ENCODE measurements around the gene LMX1B.
"Not testable (repeated sequence)": the region's sequence is repeated elsewhere in the genome, so short reads cannot be mapped to it uniquely, and the experiment has no call there.

The LMX1B gene

DNA sequence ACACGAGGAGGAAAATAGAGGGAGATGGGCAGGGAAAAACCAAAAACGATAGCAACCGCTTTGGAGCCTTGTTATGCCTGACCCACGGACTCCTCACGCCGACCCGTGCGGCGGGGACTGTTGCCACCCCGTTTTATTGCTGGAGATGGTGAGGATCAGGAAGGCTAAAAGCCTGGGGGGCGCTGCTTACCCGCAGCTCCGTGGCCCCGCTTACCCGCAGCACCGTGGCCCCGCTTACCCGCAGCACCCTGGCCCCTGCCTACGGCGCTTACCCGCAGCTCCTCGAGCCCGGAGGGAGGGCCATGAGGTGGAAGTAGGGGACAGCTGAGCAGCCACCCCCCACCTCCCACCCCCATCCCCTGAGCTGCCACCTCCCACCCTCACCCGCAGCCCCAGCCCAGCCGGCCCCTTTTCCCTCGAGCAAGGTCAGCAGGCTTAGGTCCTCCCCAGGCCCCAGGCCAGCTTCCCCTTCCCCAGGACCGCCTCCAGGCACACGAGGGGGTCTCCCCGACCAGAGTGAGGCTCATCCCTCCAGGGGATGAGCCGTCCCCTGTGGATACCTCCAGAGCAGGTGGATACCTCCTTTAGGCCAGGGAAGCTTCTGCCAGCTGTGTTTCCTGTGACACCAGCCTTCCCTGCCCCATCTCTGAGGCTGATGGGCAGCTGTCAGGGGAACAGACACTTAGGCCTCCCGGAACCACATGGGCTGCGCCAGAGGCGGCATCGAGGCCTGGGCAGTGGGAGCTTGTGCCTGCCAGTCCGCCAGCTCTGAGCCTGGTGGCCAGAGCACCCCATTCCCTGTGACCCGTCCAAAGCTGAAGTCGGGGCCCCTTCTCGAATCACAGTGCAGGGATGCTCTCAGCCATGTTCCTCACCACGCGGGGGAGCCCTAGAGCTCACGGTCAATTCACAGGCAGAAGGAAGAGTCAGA, 92.3 kb downstream of the LMX1B start:
- in situ Hi-C loops (cut with MboI; ENCODE audit: low sequenced_read_pairs) = no loop called here

GRCh38 chr9:126706698-126707053, 92.9 kb downstream of the LMX1B start:
- in situ Hi-C loops (cut with MboI; ENCODE audit: low sequenced_read_pairs) = no loop called here

DNA sequence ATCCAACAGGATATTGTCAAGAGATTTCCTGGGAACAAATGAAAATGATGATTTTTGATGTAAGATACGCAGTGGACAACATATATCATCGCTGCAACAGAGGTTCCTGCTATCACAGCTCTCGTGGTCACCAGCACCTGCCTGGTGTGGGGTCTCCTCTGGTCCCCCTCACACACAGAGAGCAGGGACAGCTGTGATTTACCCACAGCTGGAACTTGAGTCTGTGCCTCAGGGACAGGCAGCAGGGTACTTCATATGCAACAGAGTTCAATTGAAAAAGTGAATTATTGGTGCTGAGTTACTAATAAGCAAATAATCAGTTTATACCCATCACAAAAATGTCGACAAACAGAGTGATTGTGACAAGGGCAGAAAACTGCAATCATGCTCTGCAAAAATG, 93.4 kb downstream of the LMX1B start:
- in situ Hi-C loops (cut with MboI; ENCODE audit: low sequenced_read_pairs) = no loop called here

GRCh38 chr9:126707712-126708111, 94.0 kb downstream of the LMX1B start:
- in situ Hi-C loops (cut with MboI; ENCODE audit: low sequenced_read_pairs) = not testable (repeated sequence)

DNA sequence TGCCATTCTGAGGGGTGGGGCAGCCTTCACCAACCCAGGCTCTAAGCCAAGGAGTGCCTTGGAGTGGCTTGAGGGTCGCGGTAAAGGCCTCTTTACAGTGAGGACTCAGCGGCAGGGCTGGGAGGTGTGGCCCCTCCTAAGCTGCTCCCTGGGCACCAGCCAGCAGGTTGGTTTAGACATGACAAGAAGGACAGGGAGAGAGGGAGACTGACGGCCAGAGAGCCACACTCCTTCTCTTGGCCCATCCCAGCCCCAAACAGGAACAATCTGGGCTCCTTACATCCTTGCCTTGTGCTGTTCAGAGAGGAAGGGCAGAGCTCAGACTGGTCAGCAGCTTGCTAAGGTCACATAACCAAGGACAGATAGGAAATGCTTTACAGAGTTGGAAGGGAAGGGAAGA, 94.5 kb downstream of the LMX1B start:
- in situ Hi-C loops (cut with MboI; ENCODE audit: low sequenced_read_pairs) = no loop called here

DNA sequence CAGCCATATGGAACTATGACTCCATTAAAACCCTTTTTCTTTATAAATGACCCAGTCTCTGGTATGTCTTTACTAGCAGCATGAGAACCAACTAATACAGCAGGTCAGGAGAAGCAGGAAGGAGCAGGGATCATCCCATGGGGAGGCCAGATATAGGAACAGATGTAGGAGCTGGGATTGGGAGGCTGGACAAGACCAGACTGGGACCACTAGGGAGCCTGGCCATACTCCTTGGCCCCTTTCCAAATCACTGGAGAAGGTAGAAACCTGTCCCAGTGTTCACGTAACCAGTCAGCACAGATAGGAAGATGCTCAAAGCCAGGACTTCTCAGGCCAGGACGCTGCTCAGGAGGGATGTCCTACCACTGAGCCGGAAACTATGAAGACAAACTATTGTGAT, 95.5 kb downstream of the LMX1B start:
- in situ Hi-C loops (cut with MboI; ENCODE audit: low sequenced_read_pairs) = no loop called here

- in situ Hi-C loops (cut with MboI; ENCODE audit: low sequenced_read_pairs) = no loop called here
Measured at GRCh38 chr9:126715382-126715781, 101.7 kb downstream of the LMX1B start.

DNA sequence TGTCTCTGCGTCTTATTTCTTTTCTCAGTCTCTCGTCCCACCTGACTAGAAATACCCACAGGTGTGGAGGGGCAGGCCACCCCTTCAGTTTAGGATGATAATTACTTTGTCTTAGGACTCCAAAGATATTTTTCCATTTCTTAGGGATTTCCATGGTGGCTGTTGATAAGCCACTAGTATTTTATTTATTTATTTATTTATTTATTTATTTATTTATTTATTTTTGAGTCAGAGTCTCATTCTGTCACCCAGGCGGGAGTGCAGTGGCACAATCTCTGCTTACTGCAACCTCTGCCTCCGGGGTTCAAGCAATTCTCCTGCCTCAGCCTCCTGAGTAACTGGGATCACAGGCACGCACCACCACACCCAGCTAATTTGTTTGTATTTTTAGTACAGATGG, 103.7 kb downstream of the LMX1B start:
- in situ Hi-C loops (cut with MboI; ENCODE audit: low sequenced_read_pairs) = not testable (repeated sequence)

DNA sequence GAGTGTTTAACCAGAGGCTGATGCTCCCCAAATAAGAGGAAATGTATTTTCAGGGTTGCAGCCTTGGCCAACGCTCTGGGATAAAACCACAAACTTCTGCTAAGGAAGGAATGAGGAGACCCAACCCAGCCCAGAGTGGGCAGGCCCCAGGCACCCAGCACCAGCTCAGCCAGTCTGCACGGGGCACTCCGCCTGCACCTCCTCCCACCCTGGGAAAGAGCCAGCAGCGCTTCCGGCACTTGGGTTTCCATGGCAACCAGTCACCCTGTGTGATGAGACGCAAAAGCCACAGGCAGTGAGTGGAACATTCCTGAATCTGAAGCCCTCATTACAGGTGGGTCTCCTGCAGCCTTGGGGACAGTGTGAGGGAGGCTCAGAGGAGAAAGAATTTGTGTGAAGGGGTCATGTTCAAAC, 105.9 kb downstream of the LMX1B start:
- in situ Hi-C loops (cut with MboI; ENCODE audit: low sequenced_read_pairs) = no loop called here

DNA sequence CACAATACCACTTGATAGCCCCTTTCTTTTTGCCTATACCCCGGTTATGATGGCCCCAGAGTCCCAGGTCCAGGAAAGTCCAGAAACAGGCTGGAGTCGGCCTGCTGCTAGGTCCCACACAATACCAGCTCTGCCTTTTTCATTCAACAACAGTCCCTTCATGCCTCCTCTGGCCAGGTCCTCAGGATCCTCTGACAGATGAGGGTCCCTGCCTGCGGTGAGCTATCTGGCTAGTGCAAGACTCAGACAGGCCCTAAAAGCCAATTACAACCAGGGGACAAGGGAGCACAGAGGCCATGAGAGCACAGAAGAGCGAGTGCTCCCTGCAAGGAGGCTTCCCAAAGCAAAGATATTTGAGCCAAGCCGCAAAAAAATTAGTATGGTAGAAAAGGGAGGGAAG, 106.3 kb downstream of the LMX1B start:
- in situ Hi-C loops (cut with MboI; ENCODE audit: low sequenced_read_pairs) = no loop called here

GRCh38 chr9:126720661-126721563, 107.2 kb downstream of the LMX1B start:
- in situ Hi-C loops (cut with MboI; ENCODE audit: low sequenced_read_pairs) = no loop called here

DNA sequence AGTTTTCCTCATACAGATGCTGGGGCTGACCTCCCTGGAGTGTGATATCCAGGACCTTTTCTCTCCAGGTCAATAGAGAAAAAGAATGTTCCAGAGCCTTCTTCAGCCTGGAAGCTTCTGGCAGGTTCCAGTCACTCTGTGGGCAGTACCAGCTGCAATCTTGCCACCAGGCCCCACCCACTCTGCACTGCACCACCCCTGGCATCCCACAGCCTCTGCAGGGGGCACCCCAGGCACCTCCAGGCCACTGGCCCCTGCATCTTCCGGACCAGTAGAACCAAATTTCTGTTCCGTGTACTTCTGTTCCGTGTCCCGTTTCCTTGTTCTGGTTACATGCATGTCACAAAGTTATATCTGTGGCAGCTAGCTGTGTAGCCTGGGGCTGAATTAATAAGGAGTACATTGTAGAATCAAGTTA, 107.8 kb downstream of the LMX1B start:
- in situ Hi-C loops (cut with MboI; ENCODE audit: low sequenced_read_pairs) = no loop called here

- in situ Hi-C loops (cut with MboI; ENCODE audit: low sequenced_read_pairs) = no loop called here
Measured at GRCh38 chr9:126722252-126722921, 108.7 kb downstream of the LMX1B start.

DNA sequence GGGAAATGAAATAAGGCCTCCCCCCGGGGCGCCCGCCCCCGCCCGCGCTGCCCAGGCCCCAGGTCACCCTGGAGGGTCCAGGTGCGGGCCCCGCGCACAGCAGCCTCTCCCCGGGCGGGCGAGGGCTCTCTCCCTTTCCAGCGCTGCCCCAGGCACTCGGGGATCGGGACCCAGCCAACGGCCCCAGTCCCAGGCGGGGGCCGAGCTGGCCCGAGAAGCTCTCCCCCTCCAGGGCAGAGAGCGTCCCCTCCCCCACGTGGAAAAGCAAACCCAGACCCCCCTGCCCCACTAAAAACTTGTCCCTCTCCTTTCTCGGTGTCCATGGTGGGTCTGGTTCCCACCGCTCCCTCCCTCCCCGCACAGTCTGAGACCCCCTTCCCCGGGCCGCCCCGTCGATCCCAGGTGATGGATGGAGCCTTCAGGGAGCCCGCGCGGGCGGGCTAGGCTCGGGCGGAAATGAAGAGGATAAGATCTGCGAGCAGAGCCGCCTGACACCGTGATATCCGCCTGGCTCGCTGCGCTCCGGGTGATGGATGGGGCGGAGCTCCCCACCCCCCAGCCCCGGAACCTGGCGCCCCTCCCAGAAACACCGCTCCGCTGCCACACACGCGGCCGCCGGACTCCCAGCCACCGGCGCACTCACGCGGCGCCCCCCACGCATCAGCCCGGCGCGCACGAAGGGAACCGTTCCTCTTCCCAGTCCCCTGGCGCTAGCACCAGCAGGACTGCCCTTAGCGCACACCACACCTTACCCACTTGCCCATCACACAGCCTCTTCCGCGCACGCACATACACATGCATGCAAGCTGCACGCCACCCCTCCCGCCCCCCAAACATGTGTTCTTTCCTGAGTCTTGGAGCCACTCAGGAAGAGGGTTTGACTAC, 109.4 kb downstream of the LMX1B start:
- in situ Hi-C loops (cut with MboI; ENCODE audit: low sequenced_read_pairs) = no loop called here

DNA sequence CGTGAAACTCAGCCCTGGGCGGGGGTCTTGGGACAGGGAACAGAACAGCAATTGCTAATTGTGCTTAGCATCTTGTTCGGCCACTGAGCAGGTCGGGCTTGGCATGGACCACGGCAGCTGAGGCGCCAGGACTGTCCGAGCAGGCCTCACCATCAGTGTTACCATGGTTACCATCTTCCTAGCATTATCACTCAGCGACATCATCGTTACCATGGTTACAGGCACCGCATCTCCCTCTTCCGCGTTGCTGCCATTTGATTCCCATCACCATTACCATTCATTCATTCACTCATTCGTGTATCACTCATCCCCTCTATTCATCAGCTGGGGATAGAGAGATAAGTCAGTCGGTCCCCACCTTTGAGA, 110.1 kb downstream of the LMX1B start:
- in situ Hi-C loops (cut with MboI; ENCODE audit: low sequenced_read_pairs) = no loop called here

DNA sequence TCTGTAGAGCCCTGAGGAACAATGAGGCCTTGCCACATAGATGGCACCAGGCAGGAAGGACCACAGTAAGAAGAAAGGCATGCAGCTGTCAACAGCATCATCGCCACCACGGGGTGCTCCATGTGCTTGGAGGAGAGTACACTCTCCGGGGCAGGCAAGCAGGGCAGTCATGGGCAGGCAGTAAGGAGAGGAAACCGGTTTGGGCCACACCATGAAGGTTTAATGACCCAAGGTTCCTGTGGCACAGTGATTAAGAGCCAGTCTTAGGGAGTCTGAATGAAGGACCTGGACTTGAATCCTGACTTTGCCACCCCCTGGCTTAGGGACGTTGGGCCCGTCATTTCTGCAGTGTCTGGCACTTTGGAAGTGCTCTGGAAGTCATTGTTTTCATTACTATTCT, 110.5 kb downstream of the LMX1B start:
- in situ Hi-C loops (cut with MboI; ENCODE audit: low sequenced_read_pairs) = no loop called here

DNA sequence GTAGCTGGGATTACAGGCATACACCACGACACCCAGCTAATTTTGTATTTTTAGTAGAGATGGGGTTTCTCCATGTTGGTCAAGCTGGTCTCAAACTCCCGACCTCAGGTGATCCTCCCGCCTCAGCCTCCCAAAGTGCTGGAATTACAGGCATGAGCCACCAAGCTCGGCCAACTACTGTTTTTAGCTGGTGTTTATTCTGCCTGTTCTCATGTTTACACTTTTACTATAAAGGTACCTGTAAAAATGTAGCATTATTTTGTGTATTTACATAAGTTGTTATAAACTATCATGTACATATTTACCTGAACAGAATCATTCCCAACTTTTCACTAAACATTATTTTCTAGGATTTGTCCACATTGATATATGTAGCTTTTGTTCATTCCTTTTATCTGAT, 111.8 kb downstream of the LMX1B start:
- in situ Hi-C loops (cut with MboI; ENCODE audit: low sequenced_read_pairs) = not testable (repeated sequence)

DNA sequence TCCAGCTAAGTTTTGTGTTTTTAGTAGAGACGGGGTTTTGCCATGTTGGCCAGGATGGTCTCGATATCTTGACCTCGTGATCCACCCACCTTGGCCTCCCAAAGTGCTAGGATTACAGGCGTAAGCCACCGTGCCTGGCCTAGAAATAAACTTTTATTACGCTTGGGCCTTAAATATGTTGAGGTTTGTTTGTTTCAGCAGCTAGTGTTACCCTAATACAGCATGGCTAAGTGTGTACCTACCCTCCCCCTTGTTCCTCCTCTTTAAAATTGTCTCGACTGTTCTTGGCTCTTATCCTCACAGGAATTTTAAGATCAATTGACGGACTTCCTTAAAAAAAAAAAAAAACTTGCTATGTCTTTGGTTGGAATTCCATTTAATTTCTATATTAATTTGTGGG, 114.5 kb downstream of the LMX1B start:
- in situ Hi-C loops (cut with MboI; ENCODE audit: low sequenced_read_pairs) = not testable (repeated sequence)

DNA sequence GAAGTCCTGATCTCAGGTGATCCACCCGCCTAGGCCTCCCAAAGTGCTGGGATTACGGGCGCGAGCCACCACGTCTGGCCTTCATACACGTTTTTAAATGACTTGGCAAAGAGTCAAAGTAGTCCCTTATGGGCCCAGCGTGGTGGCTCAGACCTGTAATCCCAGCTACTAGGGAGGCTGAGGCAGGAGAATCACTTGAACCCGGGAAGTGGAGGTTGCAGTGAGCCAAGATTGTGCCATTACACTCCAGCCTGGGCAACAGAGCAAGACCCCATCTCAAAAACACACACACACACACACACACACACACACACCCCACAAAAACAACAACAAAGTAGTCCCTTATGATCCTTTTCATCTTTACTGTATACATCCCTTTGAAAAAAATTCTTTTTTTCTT, 116.9 kb downstream of the LMX1B start:
- in situ Hi-C loops (cut with MboI; ENCODE audit: low sequenced_read_pairs) = not testable (repeated sequence)

- in situ Hi-C loops (cut with MboI; ENCODE audit: low sequenced_read_pairs) = no loop called here
Measured at GRCh38 chr9:126733005-126733404, 119.3 kb downstream of the LMX1B start.

Data from hTERT RPE-1 (cell line).